IPS-20b (cell line): ENCODE data around the gene RAP1GAP.
A peak's percentile ranks its signal among the peaks of the same experiment; 100 is the strongest.

ENCODE experiments used
- H3K27ac ChIP-seq: one replicate; pipeline ENCODE4 v1.5.1; 2013; ENCODE audit warnings: low read length
- H3K27me3 ChIP-seq: 2 replicates; pipeline ENCODE4 v1.6.1; 2013; ENCODE audit warnings: mild to moderate bottlenecking, low read length, inconsistent platforms; ENCODE audit not compliant: insufficient read depth
- H3K36me3 ChIP-seq: 2 replicates; pipeline ENCODE4 v1.6.1; 2013; ENCODE audit warnings: low read depth, mild to moderate bottlenecking, inconsistent platforms, low read length, moderate library complexity; ENCODE audit not compliant: insufficient read depth
- H3K4me1 ChIP-seq: 2 replicates; pipeline ENCODE4 v1.6.1; 2013; ENCODE audit warnings: mild to moderate bottlenecking, control low read depth, inconsistent platforms, low read length, moderate library complexity; ENCODE audit not compliant: insufficient read depth
- H3K4me3 ChIP-seq: 2 replicates; pipeline ENCODE4 v1.5.1; 2013; ENCODE audit warnings: mild to moderate bottlenecking, low read length, inconsistent platforms
- H3K9ac ChIP-seq: 2 replicates; pipeline ENCODE4 v1.6.1; 2013; ENCODE audit warnings: low read depth, mild to moderate bottlenecking, inconsistent platforms, low read length, moderate library complexity
- H3K9me3 ChIP-seq: 2 replicates; pipeline ENCODE4 v1.6.1; 2013; ENCODE audit warnings: mild to moderate bottlenecking, low read depth, low read length, inconsistent platforms; ENCODE audit not compliant: insufficient read depth

Gene RAP1GAP

DNA sequence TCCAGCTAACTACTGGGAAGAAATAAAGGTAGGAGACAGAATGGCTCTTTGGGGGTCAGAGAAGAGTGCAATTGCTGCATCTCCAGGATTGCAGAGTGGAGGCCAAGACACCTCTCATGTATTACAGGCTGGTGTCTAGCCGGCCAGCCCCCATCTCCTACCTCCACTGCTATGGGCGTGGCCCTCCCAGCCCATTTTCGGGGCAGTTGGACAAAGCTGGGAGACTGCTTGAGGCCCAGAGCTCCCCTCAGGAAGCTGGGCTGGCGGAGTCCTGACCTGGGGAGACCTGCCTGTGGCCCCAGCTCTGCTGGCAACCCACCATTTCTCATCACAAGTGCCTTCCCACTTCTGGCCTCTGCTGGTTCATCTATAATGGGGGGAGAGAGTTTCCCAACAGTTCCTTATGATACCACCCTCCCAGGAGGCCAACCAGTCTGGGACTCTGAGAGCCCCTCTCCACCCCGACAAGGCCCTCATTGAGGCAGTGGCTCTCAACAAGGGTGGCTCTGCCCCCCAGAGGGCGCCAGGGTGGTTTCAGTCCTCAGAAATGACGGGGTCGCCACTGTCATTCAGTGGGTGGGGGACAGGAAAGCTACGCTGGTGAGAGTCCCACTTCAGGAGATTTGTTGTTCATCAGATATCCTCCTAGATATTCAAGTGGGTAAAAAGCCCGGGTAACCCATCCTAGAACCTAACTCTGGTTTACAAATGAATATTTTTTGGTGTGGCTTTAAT, 11.5 kb downstream of the RAP1GAP start:
- Histone ChIP-seq H3K27me3 (peaks cover 34% of the 10 kb centered on the region), H3K9ac (no peak overlapping the region), H3K4me3 (no peak overlapping the region), H3K9me3 (no peaks in the 10 kb centered on the region), H3K36me3 (no peaks in the 10 kb centered on the region), H3K27ac (no peak overlapping the region), H3K4me1 (no peaks in the 10 kb centered on the region)

DNA sequence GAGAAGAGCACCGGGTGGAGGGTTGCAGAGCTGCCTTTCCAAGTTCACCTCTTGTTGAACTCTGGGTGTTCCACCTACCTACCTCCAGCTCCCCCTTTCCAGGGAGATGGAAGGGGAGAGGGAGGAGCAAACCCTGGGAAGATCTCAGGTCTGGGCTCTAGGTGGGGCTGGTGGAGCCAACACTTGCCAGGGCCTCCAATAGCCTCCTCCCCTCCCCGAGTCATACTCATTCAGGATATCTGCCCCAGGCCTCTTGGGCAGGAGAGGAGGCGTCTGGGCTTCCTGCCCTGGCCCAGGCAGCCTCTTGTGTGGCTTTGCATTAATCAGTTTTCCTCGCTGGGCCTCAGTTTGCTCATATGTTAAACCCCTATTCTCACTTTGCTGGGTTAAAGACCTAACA, 13.4 kb downstream of the RAP1GAP start:
- Histone ChIP-seq H3K9ac (no peak overlapping the region), H3K4me3 (no peak overlapping the region), H3K9me3 (no peaks in the 10 kb centered on the region), H3K27ac (no peak overlapping the region), H3K36me3 (no peaks in the 10 kb centered on the region), H3K4me1 (no peaks in the 10 kb centered on the region), H3K27me3 (peaks cover 37% of the 10 kb centered on the region)

DNA sequence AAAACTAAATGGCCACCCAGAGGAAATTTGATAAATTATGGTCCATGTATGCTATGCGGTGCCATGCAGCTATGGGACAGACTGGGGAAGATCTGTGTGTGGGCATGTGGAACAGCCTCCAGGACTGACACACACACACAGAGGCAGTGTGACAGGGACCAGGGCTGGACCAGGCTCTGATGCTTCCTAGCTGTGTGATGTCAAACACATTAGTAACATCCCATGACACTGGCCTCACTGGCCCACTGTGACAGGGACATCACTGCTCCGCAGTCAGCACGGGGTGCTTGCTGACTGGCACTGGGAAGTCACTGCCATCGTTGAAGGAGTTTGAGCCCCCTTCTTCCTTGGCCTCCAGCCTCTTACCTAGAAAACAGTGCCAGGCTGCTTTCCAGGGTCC, 13.9 kb downstream of the RAP1GAP start:
- H3K27me3 ChIP-seq = peaks cover 37% of the 10 kb centered on the region
- H3K9ac ChIP-seq = no peak overlapping the region
- H3K9me3 ChIP-seq = no peaks in the 10 kb centered on the region
- no peaks in the 10 kb centered on the region for H3K4me1 ChIP-seq
- no peak overlapping the region for H3K27ac ChIP-seq
- H3K4me3 ChIP-seq = no peak overlapping the region
- H3K36me3 ChIP-seq = no peaks in the 10 kb centered on the region

DNA sequence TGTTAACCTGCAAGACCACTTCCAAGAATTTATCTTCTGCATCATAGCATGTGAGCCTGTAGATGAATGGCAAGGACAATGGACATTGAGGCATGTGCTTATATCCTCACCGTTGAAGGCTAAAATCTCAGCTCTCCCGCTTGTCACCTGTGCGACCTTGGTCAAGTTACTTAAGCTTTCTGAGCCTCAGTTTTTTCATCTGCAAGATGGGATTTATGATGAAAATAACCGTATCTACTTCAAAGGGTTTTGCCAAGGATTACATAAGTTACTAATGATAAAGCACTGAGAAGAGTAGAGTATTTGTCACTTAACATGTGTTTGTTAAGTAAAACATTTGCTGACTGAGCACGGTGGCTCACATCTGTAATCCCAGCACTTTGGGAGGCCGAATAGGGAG, 14.9 kb downstream of the RAP1GAP start:
- Histone ChIP-seq H3K9me3 (no peaks in the 10 kb centered on the region), H3K4me3 (no peak overlapping the region), H3K9ac (no peak overlapping the region), H3K27me3 (peaks cover 34% of the 10 kb centered on the region), H3K27ac (no peak overlapping the region), H3K36me3 (no peaks in the 10 kb centered on the region), H3K4me1 (no peaks in the 10 kb centered on the region)

DNA sequence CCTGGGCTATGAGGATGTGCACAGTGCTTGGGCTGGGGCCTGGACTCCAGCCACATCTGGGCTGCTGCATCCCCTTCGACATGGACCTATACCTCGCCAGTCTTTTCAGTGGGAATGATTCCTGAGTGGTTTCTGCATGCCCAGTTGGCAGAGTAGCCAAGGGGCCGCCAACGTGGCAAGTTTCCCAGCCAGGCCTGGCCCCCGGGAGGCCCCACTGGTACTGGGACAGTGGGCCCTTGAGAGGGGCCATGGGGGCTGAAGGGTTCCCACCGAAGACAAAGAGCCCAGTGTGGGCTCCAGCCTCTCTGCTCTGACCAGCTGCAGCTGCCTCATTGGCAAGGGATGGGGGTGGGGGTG, 15.4 kb downstream of the RAP1GAP start:
- no peak overlapping the region for H3K27ac ChIP-seq
- peaks cover 34% of the 10 kb centered on the region for H3K27me3 ChIP-seq
- no peak overlapping the region for H3K4me3 ChIP-seq
- H3K4me1 ChIP-seq = no peaks in the 10 kb centered on the region
- H3K9ac ChIP-seq = no peak overlapping the region
- no peaks in the 10 kb centered on the region for H3K36me3 ChIP-seq
- no peaks in the 10 kb centered on the region for H3K9me3 ChIP-seq

DNA sequence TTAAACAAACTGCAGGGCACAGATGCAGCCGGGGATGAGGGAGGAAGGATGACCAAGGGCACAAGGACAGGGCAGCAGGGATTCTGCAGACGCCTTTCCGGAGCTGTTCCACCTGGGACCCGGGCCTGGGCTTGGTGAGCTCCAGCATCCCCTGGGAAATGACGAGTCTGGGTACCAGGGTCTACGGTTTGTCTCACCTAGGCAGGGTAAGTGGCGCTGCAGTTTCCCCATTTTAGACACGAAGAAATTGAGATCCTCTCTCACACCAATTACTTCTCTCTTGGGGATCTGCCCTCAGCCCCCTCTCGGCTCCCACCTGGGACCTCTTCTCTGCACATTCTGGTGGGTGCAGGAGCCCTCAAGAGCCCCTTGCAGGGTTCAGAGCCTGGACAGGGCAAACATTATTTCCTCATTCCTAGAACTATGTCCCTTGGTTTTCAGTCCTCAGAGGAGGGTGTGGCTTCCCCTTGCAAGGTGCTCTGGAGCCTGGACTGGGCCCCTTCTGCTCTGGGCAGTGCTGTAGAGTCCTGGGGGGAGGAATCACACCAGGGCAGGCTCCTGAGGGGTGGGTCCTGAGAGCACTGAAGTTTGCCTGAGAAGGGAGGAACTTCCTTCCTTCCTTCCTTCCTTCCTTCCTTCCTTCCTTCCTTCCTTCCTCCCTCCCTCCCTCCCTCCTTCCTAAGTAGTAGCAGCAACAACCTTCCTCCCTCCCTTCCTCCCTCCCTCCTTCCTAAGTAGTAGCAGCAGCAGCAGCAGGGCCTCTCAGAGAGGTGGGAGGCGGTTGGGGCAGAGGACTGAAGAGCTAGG, 16.0 kb downstream of the RAP1GAP start:
- no peak overlapping the region for H3K9ac ChIP-seq
- H3K27me3 ChIP-seq = peaks cover 34% of the 10 kb centered on the region
- H3K4me3 ChIP-seq = no peak overlapping the region
- no peaks in the 10 kb centered on the region for H3K4me1 ChIP-seq
- H3K27ac ChIP-seq = no peak overlapping the region
- H3K9me3 ChIP-seq = no peaks in the 10 kb centered on the region
- no peaks in the 10 kb centered on the region for H3K36me3 ChIP-seq

DNA sequence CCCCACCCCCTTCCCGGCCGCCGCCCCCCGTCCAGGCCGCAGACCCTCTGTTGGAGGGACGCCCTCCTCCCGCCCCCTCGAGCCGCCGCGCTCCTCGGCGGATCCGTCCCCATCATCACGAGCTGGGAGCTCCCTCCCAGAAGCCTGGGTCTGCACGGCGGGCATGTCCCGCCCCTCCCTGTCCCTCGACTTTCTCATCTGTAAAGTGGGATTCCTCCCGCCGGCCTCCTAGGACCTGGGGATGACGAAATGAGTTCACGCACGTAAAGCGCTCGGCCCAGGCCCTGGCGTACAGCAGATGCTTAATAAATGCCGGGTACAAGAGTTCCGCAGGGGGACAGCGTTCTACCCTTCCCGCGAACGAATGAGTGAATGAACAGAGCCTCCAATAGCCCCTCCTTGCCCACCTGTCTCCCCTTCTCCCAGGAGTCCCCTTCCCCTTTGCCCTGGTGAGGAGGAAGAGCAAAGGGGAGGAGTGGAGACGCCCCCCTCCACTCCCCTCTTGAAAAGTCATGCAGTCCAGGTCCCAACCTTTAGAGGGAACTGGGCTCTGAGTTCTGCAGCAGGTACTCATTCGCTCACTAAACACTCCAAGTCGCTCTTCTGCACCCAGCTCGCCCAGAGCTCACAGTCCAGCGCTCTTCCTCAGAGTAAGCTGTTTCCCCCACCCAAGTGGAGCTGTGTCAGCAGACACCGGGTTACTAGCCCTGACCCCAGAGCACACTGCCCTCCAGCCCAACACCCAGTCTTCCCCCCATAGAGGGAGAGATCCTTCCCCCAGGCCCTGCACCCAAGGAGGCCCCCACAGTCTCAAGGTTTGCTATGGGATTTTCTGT, 16.8 kb downstream of the RAP1GAP start:
- H3K9me3 ChIP-seq = no peaks in the 10 kb centered on the region
- H3K4me3 ChIP-seq = peak overlapping the region; percentile 65
- H3K36me3 ChIP-seq = no peaks in the 10 kb centered on the region
- no peak overlapping the region for H3K27ac ChIP-seq
- no peaks in the 10 kb centered on the region for H3K4me1 ChIP-seq
- no peak overlapping the region; the same call in 1 of the 2 replicates for H3K9ac ChIP-seq
- peaks cover 34% of the 10 kb centered on the region for H3K27me3 ChIP-seq

DNA sequence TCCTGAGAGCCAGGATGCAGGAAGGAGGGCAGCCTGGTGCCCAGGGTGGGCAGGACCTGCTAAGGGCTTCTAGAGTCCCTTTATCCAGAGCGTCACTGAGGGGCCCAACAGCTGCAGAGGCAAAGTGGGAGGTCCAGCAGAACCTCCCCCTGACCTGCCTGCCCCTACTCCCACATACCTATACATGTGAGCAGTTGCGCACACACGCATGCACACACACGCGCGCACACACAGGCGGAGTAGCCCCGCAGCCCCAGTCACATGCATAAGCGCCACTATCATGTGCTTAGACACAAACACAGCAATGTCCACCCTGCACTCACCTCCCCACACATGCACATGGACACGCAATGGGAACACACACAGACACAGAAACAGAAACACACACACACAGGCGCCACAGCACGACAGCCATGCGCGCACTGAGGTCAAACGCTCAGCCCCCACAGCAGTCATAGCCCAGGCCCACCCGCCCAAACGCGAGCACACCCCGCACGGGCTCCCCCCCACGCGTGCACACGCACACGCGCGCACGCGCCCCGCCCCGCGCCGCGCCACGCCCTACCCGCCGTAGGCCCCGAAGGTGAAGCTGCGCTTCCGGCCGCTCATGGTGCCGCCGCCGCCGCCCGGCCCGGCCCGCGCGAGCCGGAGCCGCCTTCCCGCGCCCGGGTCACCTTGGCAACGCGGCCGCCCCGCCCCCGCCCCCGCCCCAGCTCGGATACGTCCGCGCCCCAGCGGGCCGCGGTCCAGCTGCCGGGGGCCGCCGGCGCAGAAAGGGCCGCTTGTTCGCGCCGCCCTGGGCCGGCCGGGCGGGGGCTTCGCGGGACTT, 17.7 kb downstream of the RAP1GAP start:
- H3K36me3 ChIP-seq = no peaks in the 10 kb centered on the region
- no peak overlapping the region; the same call in 1 of the 2 replicates for H3K9ac ChIP-seq
- H3K9me3 ChIP-seq = no peaks in the 10 kb centered on the region
- H3K4me1 ChIP-seq = no peaks in the 10 kb centered on the region
- peaks cover 34% of the 10 kb centered on the region for H3K27me3 ChIP-seq
- H3K4me3 ChIP-seq = peak overlapping the region; percentile 77
- no peak overlapping the region for H3K27ac ChIP-seq

DNA sequence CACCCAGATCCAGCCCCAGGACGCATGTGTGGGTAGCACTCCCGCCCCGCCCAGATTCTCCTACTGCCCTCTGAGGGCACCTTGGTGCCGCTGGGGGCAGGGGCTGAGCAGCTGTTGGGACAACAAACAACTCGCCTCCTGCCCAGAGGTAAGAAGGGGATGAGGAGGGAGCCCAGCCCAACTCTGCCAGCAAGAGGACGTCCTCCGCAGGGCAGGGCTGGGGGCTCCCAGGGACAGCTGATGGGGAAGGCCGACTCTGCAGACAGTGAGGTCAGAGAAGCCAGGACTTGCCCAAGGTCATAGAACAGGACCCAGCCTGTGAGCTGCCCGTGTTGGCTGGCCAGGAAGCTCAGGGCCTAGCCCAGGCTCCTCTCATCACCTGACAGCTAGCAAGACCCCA, 18.8 kb downstream of the RAP1GAP start:
- no peaks in the 10 kb centered on the region for H3K4me1 ChIP-seq
- H3K9ac ChIP-seq = no peak overlapping the region
- H3K4me3 ChIP-seq = no peak overlapping the region
- H3K27me3 ChIP-seq = peaks cover 34% of the 10 kb centered on the region
- H3K27ac ChIP-seq = no peak overlapping the region
- H3K36me3 ChIP-seq = no peaks in the 10 kb centered on the region
- H3K9me3 ChIP-seq = no peaks in the 10 kb centered on the region

DNA sequence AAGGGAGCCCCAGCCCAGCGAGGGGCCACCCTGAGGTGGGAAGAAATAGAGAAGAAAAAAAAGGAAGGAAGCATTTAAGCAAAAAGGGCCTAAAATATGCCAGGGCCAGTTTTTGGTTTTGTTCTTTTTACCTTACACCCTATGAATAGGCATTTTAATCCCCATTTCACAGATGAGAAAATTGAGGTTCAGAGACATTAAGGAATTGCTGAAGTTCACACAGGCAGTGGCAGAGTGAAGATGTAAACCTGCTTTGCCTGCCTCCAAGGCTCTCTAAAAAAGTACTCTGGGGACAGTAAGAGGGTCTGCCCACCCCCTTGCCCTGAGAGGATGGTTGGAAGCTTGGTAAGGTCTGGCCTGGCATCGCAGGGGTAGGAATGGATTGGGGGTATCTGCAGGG, 19.8 kb downstream of the RAP1GAP start:
- no peaks in the 10 kb centered on the region for H3K36me3 ChIP-seq
- no peak overlapping the region for H3K4me3 ChIP-seq
- H3K27me3 ChIP-seq = peaks cover 34% of the 10 kb centered on the region
- no peaks in the 10 kb centered on the region for H3K9me3 ChIP-seq
- no peaks in the 10 kb centered on the region for H3K4me1 ChIP-seq
- H3K27ac ChIP-seq = no peak overlapping the region
- no peak overlapping the region for H3K9ac ChIP-seq

DNA sequence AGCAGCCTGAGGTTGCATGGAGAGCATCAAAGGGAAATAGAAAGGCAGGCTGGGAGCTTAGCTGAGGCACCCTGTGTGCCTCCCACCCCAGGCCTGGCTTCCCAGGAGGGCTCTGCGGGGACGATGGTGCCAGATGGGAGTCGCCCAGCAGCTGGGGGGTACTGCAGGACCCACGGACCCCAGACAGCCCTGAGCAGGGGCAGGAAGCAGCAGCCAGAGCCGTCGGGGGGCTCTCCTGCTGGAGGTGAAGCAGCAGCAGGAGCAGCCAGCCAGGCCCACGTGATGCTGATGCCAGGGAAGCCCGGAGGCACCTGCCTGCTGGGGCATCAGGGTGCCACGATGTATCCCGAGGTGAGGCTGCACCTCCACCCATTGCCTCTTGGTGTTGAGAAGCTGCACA, 20.4 kb downstream of the RAP1GAP start:
- Histone ChIP-seq H3K9ac (no peak overlapping the region), H3K27me3 (peaks cover 34% of the 10 kb centered on the region), H3K9me3 (no peaks in the 10 kb centered on the region), H3K4me1 (no peaks in the 10 kb centered on the region), H3K4me3 (no peak overlapping the region), H3K27ac (no peak overlapping the region), H3K36me3 (no peaks in the 10 kb centered on the region)
